Anterior cingulate cortex (tissue), 58 donors: ENCODE measurements around the gene PLGLB2.
"Not testable (repeated sequence)": the region's sequence is repeated elsewhere in the genome, so short reads cannot be mapped to it uniquely, and the experiment has no call there.

Source experiments
- DNase-seq, 58 donors: peaks; one replicate each; lab custom pipeline; 2025; lab: John Stamatoyannopoulos, UW

The PLGLB2 gene

GRCh38 chr2:87747791-87748190 lies at the start of gene PLGLB2:
Gene PLGLB2 (plus strand): TSS chr2:87748087. CDS start chr2:87748154, 67 bp downstream.
- not testable (repeated sequence) for DNase-seq

GRCh38 chr2:87704572-87705323 lies 43.1 kb upstream of the PLGLB2 start:
- not testable (repeated sequence) for DNase-seq

GRCh38 chr2:87708368-87708767 lies 39.5 kb upstream of the PLGLB2 start:
- DNase-seq: not testable (repeated sequence)

- not testable (repeated sequence) for DNase-seq
Observed at GRCh38 chr2:87727940-87728599, 19.8 kb upstream of the PLGLB2 start.

GRCh38 chr2:87740928-87741327 lies 7.0 kb upstream of the PLGLB2 start:
- not testable (repeated sequence) for DNase-seq

- not testable (repeated sequence) for DNase-seq
Observed at GRCh38 chr2:87742393-87743108, 5.3 kb upstream of the PLGLB2 start.

GRCh38 chr2:87743638-87744037 lies 4.2 kb upstream of the PLGLB2 start:
- not testable (repeated sequence) for DNase-seq

GRCh38 chr2:87745353-87745951 lies 2.4 kb upstream of the PLGLB2 start:
- not testable (repeated sequence) for DNase-seq

- DNase-seq: not testable (repeated sequence)
Observed at GRCh38 chr2:87748524-87748923, 637 bp downstream of the PLGLB2 start.

GRCh38 chr2:87750560-87750959 lies 2.7 kb downstream of the PLGLB2 start:
- DNase-seq: not testable (repeated sequence)

- DNase-seq: not testable (repeated sequence)
Observed at GRCh38 chr2:87754759-87755158, 6.9 kb downstream of the PLGLB2 start.
